ENCODE results near the gene ACSL1.
"Not testable (repeated sequence)": the region's sequence is repeated elsewhere in the genome, so short reads cannot be mapped to it uniquely, and the experiment has no call there.

The ACSL1 gene

DNA sequence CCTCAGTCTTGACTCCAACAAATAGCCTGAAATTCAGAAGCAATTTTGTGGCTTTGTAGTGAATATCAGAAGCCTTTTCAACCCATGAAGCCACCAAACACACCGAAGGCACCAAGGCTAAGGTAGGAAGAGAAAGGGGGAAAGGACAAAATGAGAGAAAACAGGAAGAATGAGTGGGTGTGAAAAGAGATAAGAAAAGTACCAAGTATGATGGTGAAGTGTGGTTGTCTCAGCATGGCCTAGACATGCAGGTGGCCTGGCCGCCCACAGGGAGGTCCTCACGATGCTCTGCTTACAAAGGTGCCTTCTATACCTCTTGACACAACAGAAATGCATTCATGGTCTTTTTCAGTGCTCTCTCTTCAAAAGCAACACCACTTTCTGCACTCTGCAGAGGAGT, 34.9 kb downstream of the ACSL1 start:
- no peak for DNase-seq (ENCODE audit: low read depth in 2 of 2)
- H3K4me3 ChIP-seq (replicated peaks in 1 of 2; ENCODE audit: low read depth in 2 of 2, low read length in 2 of 2) = no peak overlapping the region
- TF ChIP-seq, protein P1, sequence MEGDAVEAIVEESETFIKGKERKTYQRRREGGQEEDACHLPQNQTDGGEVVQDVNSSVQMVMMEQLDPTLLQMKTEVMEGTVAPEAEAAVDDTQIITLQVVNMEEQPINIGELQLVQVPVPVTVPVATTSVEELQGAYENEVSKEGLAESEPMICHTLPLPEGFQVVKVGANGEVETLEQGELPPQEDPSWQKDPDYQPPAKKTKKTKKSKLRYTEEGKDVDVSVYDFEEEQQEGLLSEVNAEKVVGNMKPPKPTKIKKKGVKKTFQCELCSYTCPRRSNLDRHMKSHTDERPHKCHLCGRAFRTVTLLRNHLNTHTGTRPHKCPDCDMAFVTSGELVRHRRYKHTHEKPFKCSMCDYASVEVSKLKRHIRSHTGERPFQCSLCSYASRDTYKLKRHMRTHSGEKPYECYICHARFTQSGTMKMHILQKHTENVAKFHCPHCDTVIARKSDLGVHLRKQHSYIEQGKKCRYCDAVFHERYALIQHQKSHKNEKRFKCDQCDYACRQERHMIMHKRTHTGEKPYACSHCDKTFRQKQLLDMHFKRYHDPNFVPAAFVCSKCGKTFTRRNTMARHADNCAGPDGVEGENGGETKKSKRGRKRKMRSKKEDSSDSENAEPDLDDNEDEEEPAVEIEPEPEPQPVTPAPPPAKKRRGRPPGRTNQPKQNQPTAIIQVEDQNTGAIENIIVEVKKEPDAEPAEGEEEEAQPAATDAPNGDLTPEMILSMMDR (IDR thresholded peaks at IDR 0.05; ENCODE audit: low read depth, low read length) = no peak

DNA sequence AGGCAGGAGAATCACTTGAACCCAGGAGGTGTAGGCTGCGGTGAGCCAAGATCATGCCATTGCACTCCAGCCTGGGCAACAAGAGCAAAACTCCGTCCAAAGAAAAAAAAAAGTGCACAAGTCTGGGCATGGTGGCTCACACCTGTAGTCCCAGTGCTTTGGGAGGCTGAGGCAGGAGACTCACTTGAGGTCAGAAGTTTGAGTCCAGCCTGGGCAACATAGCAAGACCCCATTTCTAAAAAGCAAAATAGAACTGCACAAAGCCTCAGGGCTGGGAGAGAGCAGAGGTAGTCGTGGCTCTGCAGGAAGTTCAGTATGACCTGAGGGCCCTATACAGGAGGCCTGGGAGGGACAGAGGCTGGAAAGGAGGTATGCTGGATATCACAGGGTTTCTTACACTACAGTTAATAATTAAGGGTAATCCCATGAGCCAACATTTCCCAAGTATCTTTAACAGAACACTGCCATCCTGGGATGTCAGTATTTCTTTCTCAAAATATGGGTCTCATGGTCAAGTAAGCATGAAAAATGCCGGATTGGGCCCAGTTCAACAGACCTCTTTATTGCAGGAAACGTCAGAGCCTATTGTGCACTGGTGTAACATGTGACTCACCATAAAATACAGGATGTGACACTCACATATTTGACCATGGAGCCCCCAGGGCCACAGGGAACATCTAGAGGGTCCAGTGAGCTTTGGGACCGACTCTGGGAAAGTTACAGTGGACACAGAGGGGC, 37.8 kb downstream of the ACSL1 start:
- TF ChIP-seq, protein P1 (IDR thresholded peaks at IDR 0.05; ENCODE audit: low read depth, low read length) = no peak
- DNase-seq (ENCODE audit: low read depth in 2 of 2) = peak in 1 of 2 donors; percentile 27
- no peak overlapping the region for H3K4me3 ChIP-seq (replicated peaks in 1 of 2; ENCODE audit: low read depth in 2 of 2, low read length in 2 of 2)

DNA sequence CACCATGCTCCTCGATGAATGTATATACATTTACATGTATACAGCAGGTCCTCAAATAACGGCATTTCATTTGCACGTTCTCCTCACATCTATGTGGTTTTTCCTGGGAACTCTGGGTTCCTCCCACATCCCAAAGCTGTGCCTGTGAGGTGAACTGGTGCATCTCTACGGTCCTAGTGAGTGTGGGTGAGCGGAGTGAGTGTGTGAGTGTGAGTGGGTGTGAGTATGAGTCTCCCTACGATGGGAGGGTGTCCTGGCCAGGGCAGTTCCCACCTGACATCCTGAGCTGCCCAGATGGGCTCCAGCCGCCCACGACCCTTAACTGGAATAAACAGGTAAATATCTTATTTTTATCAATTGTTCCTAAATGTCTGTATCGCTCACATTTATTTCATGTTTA, 40.0 kb downstream of the ACSL1 start:
- TF ChIP-seq, protein P1 (IDR thresholded peaks at IDR 0.05; ENCODE audit: low read depth, low read length) = no peak
- no peak overlapping the region for H3K4me3 ChIP-seq (replicated peaks in 1 of 2; ENCODE audit: low read depth in 2 of 2, low read length in 2 of 2)
- DNase-seq (ENCODE audit: low read depth in 2 of 2) = no peak

DNA sequence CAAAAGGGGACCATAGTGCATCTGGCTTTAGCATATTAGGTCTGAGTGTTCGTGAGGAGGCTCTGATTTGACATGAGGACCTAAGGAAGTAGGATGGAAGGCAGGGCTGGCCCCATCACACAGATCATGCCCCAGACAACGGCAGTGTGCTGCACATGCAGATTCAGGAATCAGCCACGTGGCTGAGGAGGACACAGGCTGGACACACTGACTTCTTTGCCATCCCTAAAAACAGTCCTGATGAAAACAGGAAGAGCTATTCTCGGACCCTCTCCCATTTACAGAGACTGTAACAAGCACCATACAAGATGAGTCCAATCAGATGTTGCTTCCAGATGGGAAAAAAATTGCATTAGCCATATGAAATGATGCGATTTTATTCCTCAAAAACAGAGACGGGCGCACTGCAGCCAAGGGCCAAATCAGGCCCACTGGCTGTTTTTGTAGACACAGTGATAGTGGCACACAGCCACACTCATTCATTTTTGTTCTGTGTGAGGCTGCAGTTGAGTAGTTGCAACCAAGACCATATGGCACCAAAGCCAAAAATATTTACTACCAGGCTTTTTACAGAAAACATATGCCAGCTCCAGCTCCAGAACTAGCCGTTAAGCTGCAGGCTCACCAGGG, 41.0 kb downstream of the ACSL1 start:
- no peak overlapping the region for H3K4me3 ChIP-seq (replicated peaks in 1 of 2; ENCODE audit: low read depth in 2 of 2, low read length in 2 of 2)
- no peak for DNase-seq (ENCODE audit: low read depth in 2 of 2)
- TF ChIP-seq, protein P1 (IDR thresholded peaks at IDR 0.05; ENCODE audit: low read depth, low read length) = no peak

DNA sequence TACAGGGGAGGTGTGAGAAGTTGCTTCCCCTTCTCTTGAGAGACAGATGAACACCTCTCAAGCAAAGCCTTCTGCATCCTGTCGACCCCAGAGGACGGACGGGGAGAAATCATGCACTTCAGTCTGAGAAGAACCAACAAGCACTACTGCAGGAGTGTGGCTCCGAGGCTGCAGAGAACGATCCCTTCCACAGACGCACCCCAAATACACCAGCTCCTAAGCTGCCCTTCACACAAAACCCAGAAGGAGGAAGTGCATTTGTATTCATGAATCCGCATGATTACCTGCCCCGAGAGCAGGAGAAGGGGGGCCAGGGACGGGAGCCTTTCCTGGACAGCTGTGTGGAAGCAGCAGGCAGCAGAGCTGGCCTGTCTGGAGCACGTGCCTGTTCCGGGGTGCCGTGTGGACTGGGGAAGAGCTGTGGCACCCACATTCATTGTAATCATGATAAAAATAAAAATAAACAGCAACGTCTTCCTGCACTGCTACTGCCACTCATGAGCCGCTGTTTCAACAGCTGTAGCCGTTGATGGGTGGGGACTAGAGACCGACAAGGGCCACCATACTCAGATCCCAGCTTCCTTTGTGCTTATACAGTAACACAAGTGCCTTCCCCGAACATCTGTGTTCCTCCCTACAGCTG, 42.9 kb downstream of the ACSL1 start:
- no peak for DNase-seq (ENCODE audit: low read depth in 2 of 2)
- H3K4me3 ChIP-seq (replicated peaks in 1 of 2; ENCODE audit: low read depth in 2 of 2, low read length in 2 of 2) = no peak overlapping the region
- TF ChIP-seq, protein P1 (IDR thresholded peaks at IDR 0.05; ENCODE audit: low read depth, low read length) = no peak

DNA sequence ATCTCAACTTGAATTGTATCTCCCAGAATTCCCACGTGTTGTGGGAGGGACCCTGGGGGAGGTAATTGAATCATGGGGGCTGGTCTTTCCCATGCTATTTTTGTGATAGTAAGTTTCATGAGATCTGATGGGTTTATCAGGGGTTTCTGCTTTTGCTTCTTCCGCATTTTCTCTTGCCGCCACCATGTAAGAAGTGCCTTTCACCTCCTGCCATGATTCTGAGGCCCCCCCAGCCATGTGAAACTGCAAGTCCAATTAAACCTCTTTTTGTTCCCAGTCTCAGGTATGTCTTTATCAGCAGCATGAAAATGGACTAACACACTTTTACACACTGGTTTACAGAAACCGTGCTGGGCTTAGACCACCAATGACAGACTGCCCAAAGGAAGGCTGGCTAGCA, 46.6 kb downstream of the ACSL1 start:
- DNase-seq (ENCODE audit: low read depth in 2 of 2); H3K4me3 ChIP-seq (replicated peaks in 1 of 2; ENCODE audit: low read depth in 2 of 2, low read length in 2 of 2): not testable (repeated sequence)

DNA sequence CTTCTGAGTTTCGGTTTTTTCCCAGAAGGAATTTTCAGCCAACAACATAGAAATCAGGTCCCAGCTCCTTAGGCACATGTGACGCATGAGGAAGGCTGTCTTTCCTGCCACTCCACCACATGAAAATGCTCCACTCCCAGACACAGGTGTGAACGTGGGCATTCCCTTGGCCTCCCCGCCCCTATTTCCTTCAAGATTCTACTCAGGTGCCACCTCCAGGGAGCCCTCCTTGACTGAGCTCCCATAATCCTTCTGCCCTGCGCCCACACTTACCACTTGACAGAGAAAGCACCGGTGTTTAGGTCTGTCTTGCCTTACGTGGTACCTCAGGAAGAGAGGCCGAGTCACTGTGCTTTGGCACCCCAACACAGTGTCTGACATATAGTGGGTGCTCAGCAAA, 47.4 kb downstream of the ACSL1 start:
- no peak overlapping the region for H3K4me3 ChIP-seq (replicated peaks in 1 of 2; ENCODE audit: low read depth in 2 of 2, low read length in 2 of 2)
- DNase-seq (ENCODE audit: low read depth in 2 of 2) = no peak
- TF ChIP-seq, protein P1 (IDR thresholded peaks at IDR 0.05; ENCODE audit: low read depth, low read length) = no peak
